Ishikawa (cell line): Measurements from ENCODE around the gene TERB1.

Experiments
- CREB1 ChIP-seq: IDR thresholded peaks from 2 replicates; pipeline ENCODE4 v1.6.1; 2012; ENCODE audit warnings: low read depth
- EP300 ChIP-seq: IDR thresholded peaks from 2 replicates; pipeline ENCODE4 v1.6.1; 2012; ENCODE audit warnings: borderline replicate concordance
- MAX ChIP-seq: IDR thresholded peaks from 2 replicates; pipeline ENCODE4 v1.6.1; 2012
- NFIC ChIP-seq: IDR thresholded peaks from 2 replicates; pipeline ENCODE4 v1.6.1; 2012
- RAD21 ChIP-seq: IDR thresholded peaks from 2 replicates; pipeline ENCODE4 v1.6.1; 2012; ENCODE audit warnings: low read depth
- TAF1 ChIP-seq: IDR thresholded peaks from 2 replicates; pipeline ENCODE4 v1.6.1; 2012; ENCODE audit warnings: low read depth, mild to moderate bottlenecking
- TCF12 ChIP-seq: IDR thresholded peaks from 2 replicates; pipeline ENCODE4 v1.6.1; 2012; ENCODE audit warnings: low read depth
- TEAD4 ChIP-seq: IDR thresholded peaks from 2 replicates; pipeline ENCODE4 v1.6.1; 2012
- TF ChIP-seq, protein P1 (sequence below): IDR thresholded peaks from 2 replicates; pipeline ENCODE4 v1.6.1; 2012; ENCODE audit warnings: low read depth, mild to moderate bottlenecking

GRCh38 chr16:66846266-66846665 is 44.9 kb upstream of the TERB1 start:
- TF ChIP-seq TAF1 = no peak
- no peak for TF ChIP-seq EP300
- TF ChIP-seq TCF12 = no peak
- no peak for TF ChIP-seq TEAD4
- no peak for TF ChIP-seq MAX
- no peak for TF ChIP-seq CREB1
- TF ChIP-seq NFIC = no peak
- TF ChIP-seq RAD21 = no peak
- TF ChIP-seq, protein P1, sequence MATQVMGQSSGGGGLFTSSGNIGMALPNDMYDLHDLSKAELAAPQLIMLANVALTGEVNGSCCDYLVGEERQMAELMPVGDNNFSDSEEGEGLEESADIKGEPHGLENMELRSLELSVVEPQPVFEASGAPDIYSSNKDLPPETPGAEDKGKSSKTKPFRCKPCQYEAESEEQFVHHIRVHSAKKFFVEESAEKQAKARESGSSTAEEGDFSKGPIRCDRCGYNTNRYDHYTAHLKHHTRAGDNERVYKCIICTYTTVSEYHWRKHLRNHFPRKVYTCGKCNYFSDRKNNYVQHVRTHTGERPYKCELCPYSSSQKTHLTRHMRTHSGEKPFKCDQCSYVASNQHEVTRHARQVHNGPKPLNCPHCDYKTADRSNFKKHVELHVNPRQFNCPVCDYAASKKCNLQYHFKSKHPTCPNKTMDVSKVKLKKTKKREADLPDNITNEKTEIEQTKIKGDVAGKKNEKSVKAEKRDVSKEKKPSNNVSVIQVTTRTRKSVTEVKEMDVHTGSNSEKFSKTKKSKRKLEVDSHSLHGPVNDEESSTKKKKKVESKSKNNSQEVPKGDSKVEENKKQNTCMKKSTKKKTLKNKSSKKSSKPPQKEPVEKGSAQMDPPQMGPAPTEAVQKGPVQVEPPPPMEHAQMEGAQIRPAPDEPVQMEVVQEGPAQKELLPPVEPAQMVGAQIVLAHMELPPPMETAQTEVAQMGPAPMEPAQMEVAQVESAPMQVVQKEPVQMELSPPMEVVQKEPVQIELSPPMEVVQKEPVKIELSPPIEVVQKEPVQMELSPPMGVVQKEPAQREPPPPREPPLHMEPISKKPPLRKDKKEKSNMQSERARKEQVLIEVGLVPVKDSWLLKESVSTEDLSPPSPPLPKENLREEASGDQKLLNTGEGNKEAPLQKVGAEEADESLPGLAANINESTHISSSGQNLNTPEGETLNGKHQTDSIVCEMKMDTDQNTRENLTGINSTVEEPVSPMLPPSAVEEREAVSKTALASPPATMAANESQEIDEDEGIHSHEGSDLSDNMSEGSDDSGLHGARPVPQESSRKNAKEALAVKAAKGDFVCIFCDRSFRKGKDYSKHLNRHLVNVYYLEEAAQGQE = no peak
